G401.6 (cell line): ENCODE measurements around the gene HOXC11.

Experiments
- FAIRE-seq: peaks from 2 replicates; lab custom pipeline; 2012; peaks lifted over from hg19 to GRCh38; lab: Jason Lieb, UNC

HOXC11 gene

GRCh38 chr12:53985994-53986685, 13.2 kb downstream of the HOXC11 start:
- peak; percentile 39 for FAIRE-seq

GRCh38 chr12:53986686-53987483, 14.0 kb downstream of the HOXC11 start:
- no peak for FAIRE-seq

DNA sequence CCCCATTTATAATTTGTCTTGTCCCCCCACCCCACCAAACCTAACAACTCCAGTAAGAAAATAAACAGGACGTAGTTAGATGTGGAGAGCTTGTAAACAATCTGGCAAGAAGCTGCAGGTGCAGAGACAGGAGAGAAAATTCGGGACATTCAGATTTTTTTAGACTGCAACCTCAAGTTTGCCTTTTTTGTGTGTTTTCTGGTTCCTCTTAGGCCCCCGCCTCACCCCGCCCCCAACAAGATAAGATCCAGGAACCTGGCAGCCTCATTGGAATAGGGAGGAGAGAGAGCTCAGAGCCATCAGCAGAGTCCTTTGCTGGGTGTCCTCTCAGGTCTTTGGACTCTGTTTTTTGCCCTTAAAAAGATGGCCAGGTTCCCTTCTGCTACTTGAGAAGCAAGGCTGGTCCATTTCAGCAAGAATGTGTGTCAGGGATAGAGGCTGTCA, 14.9 kb downstream of the HOXC11 start:
- no peak for FAIRE-seq

DNA sequence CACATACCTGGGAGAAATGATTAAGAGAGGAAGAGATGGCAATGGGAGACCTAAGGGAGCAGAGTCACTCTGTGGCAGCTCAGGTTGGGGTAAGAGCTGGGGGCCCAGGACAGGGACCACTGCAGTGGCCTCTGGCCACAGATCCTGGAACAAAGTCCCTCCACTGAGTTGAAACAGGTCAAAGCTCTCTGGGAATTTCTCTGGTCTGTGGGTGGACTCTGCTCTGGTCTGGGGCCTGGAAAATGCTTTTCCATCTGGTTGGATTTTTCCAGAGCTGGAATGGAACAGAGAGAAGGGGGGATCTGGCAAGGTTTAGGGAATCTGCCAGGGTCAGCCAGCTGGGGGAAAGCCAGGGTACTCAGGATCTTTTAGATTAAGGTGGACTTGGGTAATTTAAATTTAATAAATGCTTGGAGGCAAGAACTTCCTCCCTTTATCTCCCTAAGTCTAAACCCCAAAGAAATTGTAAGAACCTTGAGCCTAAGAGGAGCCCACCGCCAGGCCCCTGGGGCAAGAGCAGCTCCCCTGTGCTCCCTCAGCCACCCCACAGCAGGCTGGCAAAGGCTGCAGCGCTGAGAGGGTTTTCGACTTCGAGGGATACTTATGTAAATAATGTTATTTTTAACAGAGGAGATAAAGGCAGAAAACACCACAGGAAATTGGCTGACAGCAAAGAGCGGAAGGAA, 15.8 kb downstream of the HOXC11 start:
- FAIRE-seq, result no peak

DNA sequence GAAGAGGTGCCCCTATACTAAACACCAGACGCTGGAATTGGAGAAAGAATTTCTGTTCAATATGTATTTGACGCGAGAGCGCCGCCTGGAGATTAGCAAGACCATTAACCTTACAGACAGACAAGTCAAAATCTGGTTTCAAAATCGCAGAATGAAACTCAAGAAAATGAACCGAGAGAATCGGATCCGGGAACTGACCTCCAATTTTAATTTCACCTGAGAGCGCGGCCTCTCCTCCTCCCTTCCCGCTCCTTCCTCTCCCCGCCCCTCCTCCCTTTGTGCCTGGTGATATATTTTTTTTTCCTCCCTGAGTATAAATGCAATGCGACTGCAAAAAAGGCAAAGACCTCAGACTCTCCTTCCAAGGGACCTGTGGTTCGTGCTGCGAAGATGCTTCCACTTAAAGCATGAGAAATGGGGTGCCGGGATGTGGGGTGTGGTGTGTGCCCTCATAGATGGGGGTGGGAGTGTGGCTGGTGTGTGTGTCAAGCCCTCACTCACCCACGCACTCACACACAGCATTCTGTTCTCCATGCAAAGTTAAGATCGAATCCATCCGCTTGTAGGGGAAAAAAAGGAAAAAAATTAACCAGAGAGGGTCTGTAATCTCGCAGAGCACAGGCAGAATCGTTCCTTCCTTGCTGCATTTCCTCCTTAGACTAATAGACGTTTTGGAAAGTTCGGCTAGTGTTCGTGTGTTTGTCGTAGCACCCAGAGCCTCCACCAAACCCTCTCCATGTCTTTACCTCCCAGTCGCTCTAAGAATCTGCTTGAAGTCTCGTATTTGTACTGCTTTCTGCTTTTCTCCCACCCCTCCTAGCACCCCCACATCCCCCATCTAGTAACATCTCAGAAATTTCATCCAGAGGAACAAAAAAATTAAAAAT, 16.5 kb downstream of the HOXC11 start:
- FAIRE-seq, result peak; percentile 97

GRCh38 chr12:53990311-53991076, 17.6 kb downstream of the HOXC11 start:
- FAIRE-seq, result no peak

- no peak for FAIRE-seq
Observed at GRCh38 chr12:53991077-53991460, 18.1 kb downstream of the HOXC11 start.

DNA sequence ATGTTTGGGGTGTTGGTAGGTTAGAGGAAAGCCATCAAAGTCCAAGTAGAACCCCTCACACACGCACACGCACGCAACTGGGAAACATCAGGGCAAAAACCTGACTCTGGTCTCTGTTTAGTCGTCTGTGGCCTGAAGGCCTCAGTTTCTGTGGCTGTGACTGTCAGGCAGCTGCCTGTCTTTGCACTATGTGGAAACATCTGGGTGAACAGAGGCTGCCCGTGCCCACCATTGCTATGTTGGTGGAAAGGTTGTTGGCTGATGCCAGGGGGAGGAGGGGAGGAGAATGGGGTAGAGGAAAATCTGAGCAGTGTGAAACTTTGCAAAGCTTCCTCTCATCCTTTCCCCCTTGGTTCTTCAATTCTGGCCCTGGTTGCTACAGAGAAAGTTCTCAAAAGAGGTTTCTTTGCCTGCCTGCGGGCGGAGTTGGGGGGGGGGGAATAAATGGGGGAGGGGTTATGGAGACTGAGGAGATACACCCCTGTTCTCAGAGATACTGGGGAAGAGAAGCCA, 19.5 kb downstream of the HOXC11 start:
- no peak for FAIRE-seq

DNA sequence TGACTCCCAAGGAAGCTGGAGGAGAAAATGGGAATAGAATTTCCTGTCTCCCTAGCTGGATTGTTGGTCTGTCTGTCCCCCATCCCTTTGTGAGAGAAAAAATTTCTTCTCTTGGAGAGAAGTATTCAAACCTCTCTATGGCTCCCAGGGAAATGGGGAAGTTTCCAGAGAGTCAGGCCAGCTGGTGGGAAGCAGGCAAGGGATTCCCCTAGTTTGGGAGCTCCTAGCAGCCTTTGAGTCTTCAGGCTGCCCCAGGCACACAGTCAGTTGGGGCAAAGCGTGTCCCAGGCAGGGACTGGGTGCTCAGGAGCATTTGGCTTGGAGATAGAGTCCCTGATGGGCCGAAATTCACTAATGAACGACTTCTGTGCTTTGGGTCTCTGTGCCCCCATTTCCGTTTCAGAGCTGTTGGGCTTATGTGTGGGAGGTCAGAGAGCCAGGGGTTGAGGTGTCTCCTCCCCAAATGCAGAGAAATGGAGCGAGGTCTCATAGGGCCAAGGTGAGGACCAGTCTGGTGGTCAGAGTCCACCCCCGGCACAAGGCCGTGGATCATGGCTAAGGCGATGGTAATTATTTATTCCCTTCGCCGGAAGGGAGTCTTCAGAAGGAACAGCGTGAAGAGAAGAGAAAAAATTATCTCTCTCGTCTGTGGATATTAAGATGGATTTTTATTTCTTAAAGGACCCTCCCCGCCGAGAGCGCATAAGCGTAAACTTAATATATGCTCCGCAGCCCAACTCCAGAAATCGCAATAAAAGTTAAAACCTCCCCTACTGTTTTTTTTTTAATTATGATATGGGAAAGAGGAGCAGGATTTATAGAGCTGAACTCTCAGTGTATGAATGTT, 20.5 kb downstream of the HOXC11 start:
- no peak for FAIRE-seq

DNA sequence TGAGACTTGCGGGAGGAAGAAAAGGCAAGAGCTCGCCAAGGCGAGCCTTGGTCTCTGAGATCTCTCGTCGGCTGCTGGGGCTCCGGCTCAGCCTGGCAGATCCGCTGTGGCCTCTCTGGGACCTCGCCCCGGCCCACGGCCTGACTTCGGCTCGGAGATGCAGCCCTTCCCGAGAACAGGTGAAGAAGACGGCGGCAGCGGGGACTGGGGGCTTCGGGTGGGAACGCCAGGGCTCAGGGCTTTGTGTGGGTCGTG, 21.0 kb downstream of the HOXC11 start:
- no peak for FAIRE-seq

GRCh38 chr12:53994264-53995001, 21.5 kb downstream of the HOXC11 start:
- no peak for FAIRE-seq

DNA sequence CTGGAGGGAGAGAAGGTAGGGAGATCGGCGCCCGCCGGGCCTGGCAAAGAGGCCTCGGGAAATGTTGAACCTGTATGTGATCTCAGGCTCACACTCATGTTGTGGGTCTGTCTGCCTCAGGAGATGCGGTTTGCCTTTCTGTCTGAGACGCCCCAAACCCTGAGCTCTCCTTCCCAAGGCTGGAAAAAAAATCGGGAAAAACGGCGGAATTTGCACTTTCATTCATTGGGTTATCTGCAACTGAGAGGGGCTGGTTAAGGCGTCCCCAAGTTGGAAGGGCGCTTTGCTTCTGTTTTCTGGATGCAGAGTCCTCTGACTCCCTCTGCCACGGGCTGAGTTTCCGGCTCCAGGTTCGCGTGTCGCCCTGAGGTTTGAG, 22.1 kb downstream of the HOXC11 start:
- FAIRE-seq, result no peak

DNA sequence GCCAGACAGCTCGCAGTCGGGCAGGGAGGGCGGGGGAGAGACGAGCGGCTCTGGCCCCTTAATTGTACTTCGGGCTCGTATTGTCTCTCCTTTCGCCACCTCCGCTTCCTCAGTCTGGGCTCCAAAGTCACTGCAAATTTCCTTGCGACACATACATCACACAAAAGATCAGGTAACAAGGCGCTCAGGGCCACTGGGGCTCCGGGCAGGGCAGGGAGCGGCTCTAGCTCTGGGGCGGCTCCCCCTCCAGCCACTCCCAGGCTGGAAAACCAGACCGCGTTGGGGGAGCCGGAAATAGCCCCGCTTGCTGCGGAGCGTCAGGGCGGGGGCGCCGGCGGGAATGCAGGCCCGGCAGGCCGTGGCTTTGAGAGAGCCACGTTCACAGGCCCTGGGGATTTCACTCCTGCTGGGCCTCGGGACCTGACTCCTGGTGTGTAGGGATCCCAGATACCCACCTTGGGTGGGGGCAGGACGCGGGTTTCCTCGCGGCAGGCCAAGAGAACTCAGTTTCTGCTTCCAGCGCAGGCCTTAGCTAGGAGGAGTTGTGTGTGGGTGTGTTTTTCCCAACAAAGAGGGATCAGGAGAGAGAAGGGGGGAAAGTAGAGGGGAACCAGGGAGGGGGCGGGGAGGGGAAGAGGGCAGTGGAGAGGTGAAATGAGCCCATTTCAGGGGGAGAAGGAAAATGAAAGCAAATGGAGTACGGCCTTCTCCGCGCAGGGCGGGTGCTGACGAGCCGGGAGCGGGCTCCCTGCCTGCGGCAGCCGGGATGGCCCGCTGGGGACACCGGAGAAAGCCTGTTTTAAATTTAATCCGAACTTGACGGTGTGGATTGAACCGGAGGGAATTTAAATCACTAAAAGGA, 22.7 kb downstream of the HOXC11 start:
- peak; percentile 73 for FAIRE-seq

DNA sequence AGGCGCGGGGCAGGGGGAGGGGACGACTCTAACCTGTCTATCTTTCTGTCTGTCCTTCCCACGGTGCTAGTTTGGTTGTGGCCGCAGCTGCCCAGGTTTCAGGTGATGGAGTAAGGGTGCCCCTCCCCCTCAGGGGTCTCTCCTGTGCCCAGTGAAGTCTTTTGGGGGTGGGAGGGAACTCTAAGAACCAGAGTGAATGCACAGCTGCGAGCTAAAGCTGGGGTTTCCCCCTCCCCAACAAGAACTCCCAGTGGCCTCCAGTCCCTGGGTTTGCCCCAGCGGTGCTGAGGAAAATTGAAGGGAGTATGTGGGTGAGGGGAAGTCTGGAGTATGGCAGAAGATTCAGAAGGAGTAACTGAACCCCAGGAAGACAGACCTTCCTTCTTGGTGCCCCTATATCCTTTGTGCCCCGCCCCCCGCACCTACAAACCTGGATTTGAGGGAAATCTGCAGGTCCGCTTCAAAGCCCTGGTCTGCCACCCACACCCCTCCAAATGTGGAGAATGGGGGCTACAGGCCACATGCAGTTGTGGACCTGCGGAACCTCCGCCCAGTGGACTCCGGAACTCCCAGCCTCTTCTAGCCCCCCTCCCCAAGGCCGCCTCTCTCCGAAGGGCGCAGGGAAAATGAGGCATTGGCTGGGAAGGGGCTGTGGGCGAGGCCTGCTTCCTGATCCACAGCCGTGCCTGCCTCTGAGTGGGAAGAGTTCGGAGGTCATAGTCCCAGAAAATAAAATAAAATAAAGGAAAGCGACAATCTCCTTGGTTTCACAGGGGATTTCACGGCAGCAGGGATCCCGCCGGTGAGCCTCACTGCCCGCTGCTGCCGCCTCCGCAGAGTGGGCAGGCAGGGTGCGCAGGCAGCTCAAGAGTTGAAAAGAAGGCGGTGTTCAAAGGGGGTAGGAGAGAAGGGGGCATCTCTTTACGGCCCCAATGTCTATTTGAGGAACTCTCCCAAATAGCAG, 23.6 kb downstream of the HOXC11 start:
- FAIRE-seq, result no peak

- peak; percentile 11 for FAIRE-seq
Observed at GRCh38 chr12:53997204-53998109, 24.5 kb downstream of the HOXC11 start.

DNA sequence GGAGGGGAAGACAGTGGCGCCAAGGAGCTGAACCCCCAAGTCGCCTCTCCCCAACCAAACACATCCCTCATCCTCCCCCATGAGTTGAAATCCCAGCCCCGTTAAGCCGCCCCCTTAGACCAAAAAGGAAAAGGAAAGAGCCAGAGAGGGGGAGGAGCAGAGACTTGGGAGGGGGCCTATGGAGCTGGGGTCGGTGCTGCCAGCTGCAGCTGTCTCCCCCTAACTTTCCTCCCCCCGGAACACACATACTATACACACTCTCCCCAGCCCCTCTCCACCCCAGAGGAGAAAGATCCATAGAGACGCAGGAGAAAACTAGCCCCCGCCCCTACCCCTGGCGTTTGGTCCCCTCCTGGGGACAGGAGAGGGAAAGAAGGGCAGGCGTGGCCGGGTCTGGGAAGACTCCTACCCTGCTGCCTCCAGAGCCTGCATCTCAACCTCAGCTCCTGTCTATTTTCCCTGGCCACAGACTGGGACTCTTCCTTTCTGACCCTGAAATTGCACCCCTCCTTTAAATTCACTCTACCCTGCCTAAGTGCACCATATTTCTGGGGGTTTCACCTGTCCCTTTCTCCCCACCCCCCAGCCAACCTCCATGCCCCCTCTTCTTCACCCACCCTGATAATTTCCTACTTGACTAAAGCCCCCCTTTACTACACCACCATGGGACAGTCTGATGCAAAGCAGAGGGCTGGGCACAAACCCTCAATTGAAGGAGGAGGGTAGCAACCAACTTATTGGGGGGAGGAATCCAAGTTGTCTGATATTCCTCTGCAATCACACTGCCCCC, 25.4 kb downstream of the HOXC11 start:
- FAIRE-seq, result no peak
